GM23248 (cell line): ENCODE data around the gene ZC3H12D.

Source experiments
- EZH2 ChIP-seq: fragments of 200-600 bp; sonication (generic); IDR thresholded peaks from 2 replicates; pipeline ENCODE4 v1.6.1; 2018; ENCODE audit warnings: antibody characterized with exemption, mild to moderate bottlenecking; ENCODE audit not compliant: insufficient read depth, poor library complexity, severe bottlenecking
- EZH2phosphoT487 ChIP-seq: fragments of 200-600 bp; sonication (generic); IDR thresholded peaks from 2 replicates; pipeline ENCODE4 v1.6.1; 2018; ENCODE audit warnings: antibody characterized with exemption, moderate library complexity, mild to moderate bottlenecking, low read depth; ENCODE audit not compliant: insufficient read depth

- TF ChIP-seq EZH2 (no peak), EZH2phosphoT487 (no peak)
Measured at GRCh38 chr6:149508485-149508884, 23.7 kb upstream of the ZC3H12D start.
